Activated CD4-positive, alpha-beta memory T cell treated with anti-CD3 and anti-CD28 coated beads, Interleukin-2, amount 10 ng/mL, durations not matched to agents 7 days and 5 days (primary cell): ENCODE measurements around the gene FMR1NB. TPM values are rescaled to one million over a fixed set of nuclear protein-coding genes. Genes with fewer than 3 reads are reported as not detected.

Experiments used
- CTCF ChIA-PET: fragments of 350-600 bp; sonication (Branson Sonifier 250); formaldehyde crosslinking; loops from one replicate; lab custom pipeline; 2021; ENCODE audit warnings: antibody characterized with exemption, inconsistent platforms; lab: Charles Lee
- POLR2A ChIA-PET: fragments of 350-600 bp; sonication (Branson Sonifier 250); formaldehyde crosslinking; loops from one replicate; lab custom pipeline; 2021; ENCODE audit warnings: antibody characterized with exemption; lab: Charles Lee
- DNase-seq: peaks from one replicate; pipeline ENCODE4 v3.0.0-alpha.2; 2020
- H3K27ac Mint-ChIP-seq: one replicate; pipeline ENCODE4 v1.8.0; 2021; ENCODE audit warnings: mild to moderate bottlenecking, mixed read lengths
- H3K27me3 Mint-ChIP-seq: one replicate; pipeline ENCODE4 v1.8.0; 2021; ENCODE audit warnings: mixed read lengths
- H3K36me3 Mint-ChIP-seq: one replicate; pipeline ENCODE4 v1.8.0; 2021; ENCODE audit warnings: low read depth, mixed read lengths
- H3K4me1 Mint-ChIP-seq: one replicate; pipeline ENCODE4 v1.8.0; 2021; ENCODE audit warnings: mixed read lengths
- H3K4me3 Mint-ChIP-seq: one replicate; pipeline ENCODE4 v1.8.0; 2021; ENCODE audit warnings: mild to moderate bottlenecking, mixed read lengths
- H3K9me3 Mint-ChIP-seq: one replicate; pipeline ENCODE4 v1.8.0; 2021; ENCODE audit warnings: mixed read lengths
- total RNA-seq, 2 experiments: library from RNA; stranded (reverse); gene quantifications; one replicate each; pipeline ENCODE4 v1.2.3, GENCODE V29; 2021

FMR1NB gene
- total RNA-seq, 2 experiments from 2014 or later = not detected

DNA sequence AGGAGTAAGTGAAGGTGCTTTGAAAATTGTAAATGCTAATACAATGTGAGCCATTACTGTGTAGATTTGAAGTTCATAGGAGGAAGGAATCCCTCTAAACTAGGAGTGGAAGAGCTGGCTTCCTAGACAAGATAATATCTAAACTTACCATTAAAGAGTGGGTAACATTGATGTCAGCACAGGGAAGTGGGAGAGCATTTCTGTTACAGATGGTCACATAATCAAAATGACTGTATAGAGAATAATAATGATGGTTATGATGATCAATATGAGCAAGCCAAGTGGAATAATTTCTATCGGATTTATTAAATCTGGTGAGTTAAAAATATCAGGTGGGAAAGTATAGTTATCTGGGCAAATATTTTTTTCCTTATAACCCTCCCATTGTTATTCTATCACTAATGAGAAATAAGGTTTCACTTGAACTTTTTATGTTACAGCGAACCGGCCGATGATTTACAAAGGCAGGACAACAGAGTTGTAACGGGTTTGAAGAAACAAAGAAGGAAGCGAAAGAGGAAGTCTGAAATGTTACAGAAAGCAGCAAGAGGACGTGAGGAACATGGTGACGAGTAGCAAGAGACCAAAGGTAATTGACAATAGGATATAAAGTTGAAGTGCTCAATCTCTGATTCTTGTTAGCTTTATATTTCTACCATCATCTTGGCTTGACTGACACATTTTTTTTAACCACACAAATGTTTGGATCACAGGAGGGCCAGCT, 43.5 kb downstream of the FMR1NB start:
- DNase-seq = no peak
- Mint-ChIP-seq H3K27ac (no peak overlapping the region), H3K27me3 (no peaks in the 10 kb centered on the region), H3K4me1 (no peaks in the 10 kb centered on the region), H3K9me3 (no peaks in the 10 kb centered on the region), H3K36me3 (no peaks in the 10 kb centered on the region), H3K4me3 (no peak overlapping the region)
- ChIA-PET POLR2A (no interaction called here), CTCF (no interaction called here)

DNA sequence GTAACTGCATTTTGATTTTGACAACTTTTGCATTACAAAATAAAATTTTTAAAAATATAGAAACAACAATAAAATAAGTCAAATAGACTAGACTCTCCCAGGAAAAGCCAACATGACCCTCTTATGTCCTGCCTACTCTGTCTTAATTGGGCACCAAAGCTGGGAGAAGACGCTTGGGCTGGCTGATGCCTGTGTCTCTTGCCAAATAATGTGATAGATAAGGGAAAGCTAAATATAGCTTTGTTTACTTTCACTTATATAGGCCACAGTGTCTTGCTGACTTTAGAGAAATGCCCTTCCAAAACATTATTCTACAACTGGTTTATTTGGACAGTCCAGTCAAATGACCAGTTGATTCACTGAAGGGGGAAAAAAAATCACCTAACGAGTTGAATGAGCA, 54.2 kb downstream of the FMR1NB start:
- Mint-ChIP-seq H3K36me3 (no peaks in the 10 kb centered on the region), H3K4me1 (no peaks in the 10 kb centered on the region), H3K4me3 (no peak overlapping the region), H3K27me3 (no peaks in the 10 kb centered on the region), H3K27ac (no peak overlapping the region), H3K9me3 (no peaks in the 10 kb centered on the region)
- POLR2A ChIA-PET = no interaction called here
- CTCF ChIA-PET = no interaction called here
- DNase-seq = no peak

DNA sequence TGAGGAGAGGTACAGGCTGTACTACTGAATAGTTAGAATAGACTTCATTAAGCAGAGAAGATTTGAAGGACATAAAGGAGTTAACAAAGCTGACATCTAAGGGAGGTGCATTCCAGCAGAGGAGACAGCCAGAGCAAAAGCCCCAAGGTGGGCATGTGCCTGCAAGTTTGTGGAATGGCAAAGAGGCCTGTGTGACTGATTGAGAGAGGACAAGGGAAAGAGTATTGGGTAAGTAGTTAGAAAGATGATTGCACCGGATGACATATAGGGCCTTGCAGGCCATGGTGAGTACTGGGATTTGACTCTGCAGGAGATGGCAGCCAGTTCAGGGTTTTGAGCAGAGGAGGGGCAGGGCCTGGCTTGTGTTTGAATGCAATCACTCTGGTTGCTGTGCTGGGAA, 55.9 kb downstream of the FMR1NB start:
- ChIA-PET POLR2A (no interaction called here), CTCF (no interaction called here)
- Mint-ChIP-seq H3K27me3 (no peaks in the 10 kb centered on the region), H3K36me3 (no peaks in the 10 kb centered on the region), H3K9me3 (no peaks in the 10 kb centered on the region), H3K27ac (no peak overlapping the region), H3K4me1 (no peaks in the 10 kb centered on the region), H3K4me3 (no peak overlapping the region)
- DNase-seq = no peak

DNA sequence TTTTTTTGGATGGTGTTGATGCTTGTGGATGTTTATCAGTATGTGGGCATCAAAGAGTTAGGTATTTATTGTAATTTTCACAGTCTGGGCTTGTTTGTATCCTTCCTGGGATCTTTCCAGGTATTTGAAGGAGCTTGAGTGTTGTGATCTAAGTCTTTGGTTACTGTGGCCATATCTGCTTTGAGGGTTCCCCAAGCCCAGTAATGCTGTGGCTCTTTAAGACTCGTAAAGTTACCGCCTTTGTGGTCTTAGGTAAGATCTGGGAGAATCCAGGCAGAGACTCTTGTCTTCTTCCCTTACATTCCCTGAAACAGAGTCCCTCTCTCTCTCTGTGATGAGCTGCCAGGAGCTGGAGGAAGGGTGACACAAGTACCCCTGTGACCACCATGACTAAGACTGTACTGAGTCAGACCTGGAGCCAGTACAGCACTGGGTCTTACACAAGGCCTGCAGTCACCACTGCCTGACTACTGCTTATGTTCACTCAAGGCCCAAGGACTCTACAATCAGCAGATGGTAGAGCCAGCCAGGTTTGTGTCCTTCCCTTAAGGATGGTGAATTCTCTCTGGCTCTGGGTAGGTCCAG, 62.2 kb downstream of the FMR1NB start:
- DNase-seq = no peak
- H3K36me3 Mint-ChIP-seq = no peaks in the 10 kb centered on the region
- no peak overlapping the region for H3K27ac Mint-ChIP-seq
- no peaks in the 10 kb centered on the region for H3K4me1 Mint-ChIP-seq
- POLR2A ChIA-PET = no interaction called here
- no peak overlapping the region for H3K4me3 Mint-ChIP-seq
- H3K9me3 Mint-ChIP-seq = no peaks in the 10 kb centered on the region
- no peaks in the 10 kb centered on the region for H3K27me3 Mint-ChIP-seq
- CTCF ChIA-PET = no interaction called here

DNA sequence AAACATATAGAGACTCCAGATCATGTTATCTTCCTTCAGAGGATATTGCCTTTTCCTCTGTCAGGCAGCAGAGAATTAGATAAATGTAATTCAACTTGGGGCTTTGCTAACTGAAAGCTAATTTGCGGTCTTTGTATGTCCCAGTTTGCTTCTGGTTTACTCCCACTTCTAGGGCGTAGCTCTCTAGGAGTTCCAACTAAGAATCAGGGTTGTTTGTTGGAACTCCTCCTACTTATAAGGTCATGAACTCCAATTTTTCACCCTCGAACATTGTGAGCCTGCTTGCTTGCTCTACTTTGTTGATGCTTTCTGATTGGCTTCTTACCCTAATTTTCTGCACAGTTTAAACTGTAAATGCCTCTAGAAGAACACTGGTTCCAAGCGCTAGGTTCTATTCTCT, 66.1 kb downstream of the FMR1NB start:
- DNase-seq = no peak
- ChIA-PET CTCF (no interaction called here), POLR2A (no interaction called here)
- H3K9me3 Mint-ChIP-seq = no peaks in the 10 kb centered on the region
- H3K36me3 Mint-ChIP-seq = no peaks in the 10 kb centered on the region
- H3K4me3 Mint-ChIP-seq = no peak overlapping the region
- no peaks in the 10 kb centered on the region for H3K27me3 Mint-ChIP-seq
- no peaks in the 10 kb centered on the region for H3K4me1 Mint-ChIP-seq
- no peak overlapping the region for H3K27ac Mint-ChIP-seq

DNA sequence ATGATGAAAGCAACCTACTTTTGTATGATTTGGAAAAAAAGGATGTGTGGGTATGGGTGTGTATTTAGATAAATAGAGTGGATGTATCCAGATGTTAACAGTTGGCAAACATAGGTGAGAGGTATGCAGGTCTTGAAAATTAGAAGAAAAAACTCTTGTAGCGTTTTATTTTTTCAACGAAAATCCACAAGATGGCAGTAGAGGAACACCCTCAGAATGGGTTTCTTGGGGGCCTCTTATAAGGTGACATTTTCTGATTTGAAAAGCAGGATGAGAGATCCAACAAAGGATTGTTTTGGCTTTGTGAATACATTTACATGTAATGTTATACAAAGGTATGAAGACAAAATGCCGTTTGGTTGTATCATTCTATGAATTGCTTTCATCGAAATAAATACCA, 68.3 kb downstream of the FMR1NB start:
- Mint-ChIP-seq H3K27ac (no peak overlapping the region), H3K36me3 (no peaks in the 10 kb centered on the region), H3K9me3 (no peaks in the 10 kb centered on the region), H3K4me3 (no peak overlapping the region), H3K4me1 (no peaks in the 10 kb centered on the region), H3K27me3 (no peaks in the 10 kb centered on the region)
- POLR2A ChIA-PET = no interaction called here
- CTCF ChIA-PET = no interaction called here
- no peak for DNase-seq

DNA sequence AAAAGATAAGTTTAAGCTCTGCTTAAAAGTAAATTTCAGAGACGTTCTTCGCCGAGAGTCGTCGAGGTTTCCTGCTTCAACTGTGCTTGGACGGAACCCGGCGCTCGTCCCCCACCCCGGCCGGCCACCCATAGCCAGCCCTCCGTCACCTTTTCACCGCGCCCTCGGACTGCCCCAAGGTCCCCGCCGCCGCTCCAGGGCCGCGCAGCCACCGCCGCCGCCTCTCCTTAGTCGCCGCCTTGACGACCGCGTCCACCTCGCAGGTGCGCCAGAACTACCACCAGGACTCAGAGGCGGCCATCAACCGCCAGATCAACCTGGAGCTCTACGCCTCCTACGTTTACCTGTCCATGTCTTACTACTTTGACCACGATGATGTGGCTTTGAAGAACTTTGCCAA, 70.8 kb downstream of the FMR1NB start:
- Mint-ChIP-seq H3K4me3 (no peak overlapping the region), H3K4me1 (no peaks in the 10 kb centered on the region), H3K9me3 (no peaks in the 10 kb centered on the region), H3K27me3 (peaks cover 1% of the 10 kb centered on the region), H3K27ac (no peak overlapping the region), H3K36me3 (no peaks in the 10 kb centered on the region)
- DNase-seq = no peak
- ChIA-PET CTCF (no interaction called here), POLR2A (no interaction called here)

DNA sequence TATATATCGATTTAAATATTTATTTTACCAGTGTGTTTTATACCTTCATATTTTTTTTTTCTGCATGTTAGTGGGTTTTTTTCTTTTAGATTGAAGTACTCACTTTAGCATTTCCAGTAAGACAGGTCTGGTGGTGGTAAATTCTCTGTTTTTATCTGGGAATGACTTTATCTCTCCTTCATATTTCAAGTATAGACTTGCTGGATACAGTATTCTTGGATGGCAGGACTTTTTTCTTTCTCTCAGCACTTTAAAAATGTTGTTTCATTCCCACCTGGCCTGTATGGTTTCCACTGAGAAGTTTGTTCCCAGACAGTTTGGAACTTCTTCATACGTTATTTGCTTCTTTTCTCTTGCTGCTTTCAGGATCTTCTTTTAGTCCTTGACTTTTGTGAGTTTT, 86.1 kb downstream of the FMR1NB start:
- no peak for DNase-seq
- CTCF ChIA-PET = no interaction called here
- Mint-ChIP-seq H3K9me3 (no peaks in the 10 kb centered on the region), H3K36me3 (no peaks in the 10 kb centered on the region), H3K27ac (no peak overlapping the region), H3K27me3 (no peaks in the 10 kb centered on the region), H3K4me1 (no peaks in the 10 kb centered on the region), H3K4me3 (no peak overlapping the region)
- POLR2A ChIA-PET = no interaction called here

DNA sequence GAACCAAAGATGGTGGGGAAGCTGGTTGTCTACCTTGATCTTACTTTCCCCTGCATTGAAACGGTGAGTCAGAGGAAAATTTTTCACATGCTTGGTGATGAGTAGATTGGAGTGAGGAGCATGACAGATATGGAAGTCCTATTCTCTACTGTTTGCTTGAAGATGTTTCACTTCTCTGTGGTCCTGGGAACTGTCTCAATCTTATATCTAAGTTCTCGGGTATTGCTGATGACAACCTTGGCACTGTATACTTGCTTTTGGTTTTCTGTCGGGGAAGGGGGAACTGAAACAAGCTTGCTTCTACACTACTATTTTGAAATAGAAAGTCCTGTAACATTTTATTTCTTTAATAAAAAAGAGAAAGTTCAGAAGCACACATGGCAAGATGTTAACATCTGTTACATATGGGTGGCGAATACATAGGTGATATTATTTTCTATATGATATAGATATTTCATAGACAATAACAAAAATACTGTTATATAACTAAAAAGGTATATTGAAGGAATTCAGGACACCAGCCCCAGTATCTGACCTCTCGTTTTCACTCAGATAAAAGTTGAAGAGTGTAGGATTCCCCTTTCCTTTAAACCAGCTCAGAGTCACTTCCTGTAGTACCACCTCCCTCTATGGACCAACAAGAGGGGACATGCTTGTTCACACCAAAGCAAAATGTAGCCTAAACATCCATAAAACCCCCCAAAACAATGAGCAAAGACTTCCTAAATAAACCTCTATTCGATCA, 88.8 kb downstream of the FMR1NB start:
- Mint-ChIP-seq H3K27ac (no peak overlapping the region), H3K4me1 (no peaks in the 10 kb centered on the region), H3K27me3 (no peaks in the 10 kb centered on the region), H3K36me3 (no peaks in the 10 kb centered on the region), H3K9me3 (no peaks in the 10 kb centered on the region), H3K4me3 (no peak overlapping the region)
- DNase-seq = no peak
- ChIA-PET POLR2A (no interaction called here), CTCF (no interaction called here)

DNA sequence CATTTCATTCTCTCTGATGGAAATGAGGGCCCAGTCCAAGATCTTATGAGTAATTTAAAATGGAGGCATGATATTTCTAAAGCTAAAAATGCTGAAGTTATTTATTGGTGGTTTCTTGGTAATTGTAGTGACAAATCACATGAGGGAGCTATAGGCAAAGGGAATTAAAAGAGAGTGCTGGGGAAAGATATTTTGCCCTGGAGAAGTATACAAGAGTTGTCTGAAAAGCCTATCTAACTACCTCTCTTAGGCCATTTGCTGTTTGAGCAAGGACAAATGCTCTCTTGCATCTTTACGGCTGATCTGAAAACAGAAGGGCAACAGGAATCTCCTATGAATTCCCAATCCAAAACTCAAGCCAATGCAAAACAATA, 89.4 kb downstream of the FMR1NB start:
- POLR2A ChIA-PET = no interaction called here
- no peaks in the 10 kb centered on the region for H3K4me1 Mint-ChIP-seq
- CTCF ChIA-PET = no interaction called here
- H3K36me3 Mint-ChIP-seq = no peaks in the 10 kb centered on the region
- H3K4me3 Mint-ChIP-seq = no peak overlapping the region
- no peak overlapping the region for H3K27ac Mint-ChIP-seq
- H3K9me3 Mint-ChIP-seq = no peaks in the 10 kb centered on the region
- no peak for DNase-seq
- no peaks in the 10 kb centered on the region for H3K27me3 Mint-ChIP-seq

Other genes starting within 250 kb of the FMR1NB start
- gene FMR1, start 69.4 kb upstream of the FMR1NB start, total RNA-seq = 10 to 100 TPM; 55.5 to 58.7 TPM